Stromal cell of bone marrow (primary cell): ENCODE results near the gene OR12D3.
"Not testable (repeated sequence)": the region's sequence is repeated elsewhere in the genome, so short reads cannot be mapped to it uniquely, and the experiment has no call there.

Experiments
- DNase-seq: peaks from one replicate; pipeline ENCODE4 v3.0.0-alpha.2; 2012; ENCODE audit warnings: low read depth

OR12D3 gene

GRCh38 chr6:29375191-29375590 lies at the start of gene OR12D3:
Gene OR12D3 (minus strand): TSS chr6:29375291. CDS start chr6:29375287, 4 bp downstream.
- no peak for DNase-seq

GRCh38 chr6:29424575-29424974 lies 49.5 kb upstream of the OR12D3 start:
- no peak for DNase-seq

GRCh38 chr6:29424168-29424567 lies 49.1 kb upstream of the OR12D3 start:
- DNase-seq: no peak

GRCh38 chr6:29419516-29419915 lies 44.4 kb upstream of the OR12D3 start:
- DNase-seq: peak; percentile 2

- DNase-seq: no peak
Observed at GRCh38 chr6:29414588-29414987, 39.5 kb upstream of the OR12D3 start, which contains the start of gene OR12D1. Gene OR12D1 (plus strand): TSS chr6:29414928.

- no peak for DNase-seq
Observed at GRCh38 chr6:29403801-29404200, 28.7 kb upstream of the OR12D3 start.

- DNase-seq: no peak
Observed at GRCh38 chr6:29399525-29399924, 24.4 kb upstream of the OR12D3 start.

- DNase-seq: no peak
Observed at GRCh38 chr6:29395331-29395730, 20.2 kb upstream of the OR12D3 start, which contains the start of gene OR12D2. Gene OR12D2 (plus strand): TSS chr6:29395631. CDS start chr6:29396700, 1,069 bp downstream.

- DNase-seq: no peak
Observed at GRCh38 chr6:29388533-29388932, 13.4 kb upstream of the OR12D3 start.

GRCh38 chr6:29376003-29376402 lies 912 bp upstream of the OR12D3 start:
- no peak for DNase-seq

- no peak for DNase-seq
Observed at GRCh38 chr6:29368765-29369164, 6.3 kb downstream of the OR12D3 start, which contains the start of gene OR5V1. Gene OR5V1 (minus strand): TSS chr6:29368865. CDS start chr6:29356195, 12,670 bp downstream.

GRCh38 chr6:29355603-29356002 lies 19.5 kb downstream of the OR12D3 start:
- DNase-seq: no peak

- no peak for DNase-seq
Observed at GRCh38 chr6:29354980-29355379, 20.1 kb downstream of the OR12D3 start.

GRCh38 chr6:29349348-29349747 lies 25.7 kb downstream of the OR12D3 start:
- DNase-seq: not testable (repeated sequence)

GRCh38 chr6:29345380-29345779 lies 29.7 kb downstream of the OR12D3 start:
- DNase-seq: no peak

- DNase-seq: no peak
Observed at GRCh38 chr6:29336269-29336668, 38.8 kb downstream of the OR12D3 start.

GRCh38 chr6:29332676-29333075 lies 42.4 kb downstream of the OR12D3 start:
- DNase-seq: no peak

GRCh38 chr6:29325777-29326176 lies 49.3 kb downstream of the OR12D3 start:
- no peak for DNase-seq
